HG03139 (cell line): ENCODE data around the gene NBEA.
"Not testable (repeated sequence)": the region's sequence is repeated elsewhere in the genome, so short reads cannot be mapped to it uniquely, and the experiment has no call there.

Experiments
- ATAC-seq: cut with Tn5 transposase; IDR thresholded peaks from one replicate; pipeline ENCODE4 v1.9.1; 2021; ENCODE audit not compliant: unreplicated experiment

NBEA gene

GRCh38 chr13:35621989-35622388, 679.9 kb downstream of the NBEA start:
- no peak for ATAC-seq

- no peak for ATAC-seq
Measured at GRCh38 chr13:35629026-35629425, 687.0 kb downstream of the NBEA start.

GRCh38 chr13:35630551-35631275, 688.6 kb downstream of the NBEA start:
- ATAC-seq, result no peak

GRCh38 chr13:35631666-35632065, 689.6 kb downstream of the NBEA start:
- no peak for ATAC-seq

- no peak for ATAC-seq
Measured at GRCh38 chr13:35643625-35644024, 701.6 kb downstream of the NBEA start.

GRCh38 chr13:35646056-35646774, 704.1 kb downstream of the NBEA start:
- no peak for ATAC-seq

GRCh38 chr13:35648201-35648600, 706.1 kb downstream of the NBEA start:
- ATAC-seq, result no peak

- no peak for ATAC-seq
Measured at GRCh38 chr13:35649162-35649561, 707.1 kb downstream of the NBEA start.

GRCh38 chr13:35659796-35660195, 717.7 kb downstream of the NBEA start:
- no peak for ATAC-seq

- ATAC-seq, result no peak
Measured at GRCh38 chr13:35664747-35665146, 722.7 kb downstream of the NBEA start.

GRCh38 chr13:35669321-35669720, 727.3 kb downstream of the NBEA start:
- no peak for ATAC-seq

GRCh38 chr13:35672611-35673010, 730.5 kb downstream of the NBEA start:
- ATAC-seq, result no peak

- ATAC-seq, result no peak
Measured at GRCh38 chr13:35675651-35676050, 733.6 kb downstream of the NBEA start.

- not testable (repeated sequence) for ATAC-seq
Measured at GRCh38 chr13:35677863-35678262, 735.8 kb downstream of the NBEA start.

GRCh38 chr13:35681685-35682084, 739.6 kb downstream of the NBEA start:
- no peak for ATAC-seq

GRCh38 chr13:35684432-35684831, 742.4 kb downstream of the NBEA start:
- no peak for ATAC-seq

GRCh38 chr13:35687336-35687735, 745.3 kb downstream of the NBEA start:
- no peak for ATAC-seq

GRCh38 chr13:35690581-35691207, 748.6 kb downstream of the NBEA start:
- no peak for ATAC-seq

GRCh38 chr13:35693134-35693784, 751.2 kb downstream of the NBEA start:
- no peak for ATAC-seq

- ATAC-seq, result no peak
Measured at GRCh38 chr13:35694031-35694430, 752.0 kb downstream of the NBEA start.
